Measurements from ENCODE around the gene CNTNAP5.

The CNTNAP5 gene

DNA sequence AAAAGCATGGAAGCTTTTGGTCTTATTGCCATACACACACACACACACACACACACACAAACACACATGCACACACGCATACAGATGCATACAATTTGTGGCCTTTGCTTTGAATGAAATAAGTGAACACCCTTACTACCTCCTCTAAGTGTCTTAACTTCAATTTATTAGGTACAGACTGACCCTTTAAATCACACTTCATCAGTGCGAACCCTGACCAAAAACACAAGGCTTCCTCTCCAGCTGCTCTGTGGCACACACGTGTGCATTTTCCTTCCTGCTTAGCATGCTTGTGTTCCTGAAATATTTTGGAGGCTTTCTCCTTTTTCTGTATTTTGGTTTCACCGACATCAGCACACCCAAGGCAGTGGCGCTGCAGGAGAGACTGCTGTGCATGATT is 96.0 kb downstream of the CNTNAP5 start:
- Histone ChIP-seq H3K9ac (ENCODE audit: low read depth, low read length) (no peak overlapping the region), H3K27me3 (ENCODE audit: control insufficient read depth, insufficient read depth, low read length) (no peaks in the 10 kb centered on the region), H3K4me3 (ENCODE audit: low read length) (no peak overlapping the region), H3K36me3 (ENCODE audit: insufficient read depth, low read length) (no peaks in the 10 kb centered on the region), H3K9me3 (replicated peaks; ENCODE audit: low read length) (peaks cover 14% of the 10 kb centered on the region), H3K4me2 (ENCODE audit: low read length) (no peak overlapping the region), H3K4me1 (ENCODE audit: control insufficient read depth, insufficient read depth, low read length) (no peaks in the 10 kb centered on the region)

DNA sequence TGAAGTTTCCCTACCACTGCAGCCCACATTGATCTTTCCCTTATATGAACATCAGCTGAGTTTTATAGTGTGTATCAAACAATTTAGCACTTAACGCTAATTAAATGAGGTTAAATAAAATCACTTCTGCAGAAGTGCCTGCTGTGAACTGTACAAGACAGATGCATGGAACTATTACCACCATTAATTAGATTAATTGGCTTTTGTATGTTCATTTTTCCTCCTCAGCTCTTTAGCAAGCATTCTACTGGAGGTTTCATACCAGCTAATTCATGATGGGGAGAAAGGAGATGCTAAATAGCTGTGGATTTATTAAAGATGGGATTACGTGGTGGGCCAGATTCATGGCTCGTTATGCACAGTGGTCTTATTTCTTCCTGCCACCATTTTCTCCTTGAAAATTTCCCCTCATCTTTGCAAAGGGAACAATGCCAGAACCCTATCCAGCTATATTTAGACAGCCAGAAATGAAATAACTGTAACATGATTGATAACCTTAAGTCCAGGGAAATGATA is 96.7 kb downstream of the CNTNAP5 start:
- no peaks in the 10 kb centered on the region for H3K4me1 ChIP-seq (ENCODE audit: control insufficient read depth, insufficient read depth, low read length)
- peaks cover 14% of the 10 kb centered on the region for H3K9me3 ChIP-seq (replicated peaks; ENCODE audit: low read length)
- H3K36me3 ChIP-seq (ENCODE audit: insufficient read depth, low read length) = no peaks in the 10 kb centered on the region
- no peak overlapping the region for H3K4me2 ChIP-seq (ENCODE audit: low read length)
- no peaks in the 10 kb centered on the region for H3K27me3 ChIP-seq (ENCODE audit: control insufficient read depth, insufficient read depth, low read length)
- H3K9ac ChIP-seq (ENCODE audit: low read depth, low read length) = no peak overlapping the region
- no peak overlapping the region for H3K4me3 ChIP-seq (ENCODE audit: low read length)

DNA sequence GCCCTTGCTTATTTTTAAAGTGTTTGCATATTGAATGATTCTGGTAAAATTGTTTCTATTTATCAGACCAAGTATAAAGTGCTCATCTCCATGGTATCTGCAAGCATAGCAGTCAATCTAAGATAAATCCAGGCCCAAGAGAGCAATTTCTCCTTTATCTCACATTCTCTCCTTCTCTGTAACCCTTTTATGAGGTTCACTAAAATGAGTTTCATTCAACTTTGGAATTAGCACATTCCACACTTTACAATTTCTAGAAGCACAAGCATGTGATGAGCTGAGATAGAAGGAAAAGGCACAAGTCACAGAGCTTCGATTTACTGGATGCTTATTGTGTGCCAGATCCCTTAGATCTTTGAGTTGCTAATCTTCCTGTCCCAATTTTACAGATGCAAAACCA is 97.3 kb downstream of the CNTNAP5 start:
- Histone ChIP-seq H3K9me3 (replicated peaks; ENCODE audit: low read length) (peaks cover 14% of the 10 kb centered on the region), H3K9ac (ENCODE audit: low read depth, low read length) (no peak overlapping the region), H3K36me3 (ENCODE audit: insufficient read depth, low read length) (no peaks in the 10 kb centered on the region), H3K4me3 (ENCODE audit: low read length) (no peak overlapping the region), H3K4me2 (ENCODE audit: low read length) (no peak overlapping the region), H3K27me3 (ENCODE audit: control insufficient read depth, insufficient read depth, low read length) (no peaks in the 10 kb centered on the region), H3K4me1 (ENCODE audit: control insufficient read depth, insufficient read depth, low read length) (no peaks in the 10 kb centered on the region)

DNA sequence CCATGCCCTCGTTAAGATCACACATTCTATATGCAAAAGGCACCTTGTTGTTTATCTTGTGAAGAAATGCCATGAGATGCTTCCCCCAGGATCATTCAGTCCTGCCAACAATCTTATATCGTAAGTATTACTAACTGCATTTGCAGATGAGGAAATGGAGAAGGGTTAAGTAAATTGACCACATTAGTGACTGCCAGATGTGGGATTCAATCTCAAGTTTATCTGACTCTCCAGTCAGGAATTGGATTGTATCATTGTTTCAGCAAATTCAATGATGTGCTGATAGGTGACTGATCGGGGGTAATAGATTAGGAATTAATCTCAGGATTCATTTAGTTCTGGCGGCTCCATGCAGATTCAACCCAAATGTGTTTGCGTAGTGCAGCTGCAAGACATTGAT is 106.2 kb downstream of the CNTNAP5 start:
- H3K27me3 ChIP-seq (ENCODE audit: control insufficient read depth, insufficient read depth, low read length) = no peaks in the 10 kb centered on the region
- no peak overlapping the region for H3K9ac ChIP-seq (ENCODE audit: low read depth, low read length)
- no peaks in the 10 kb centered on the region for H3K4me1 ChIP-seq (ENCODE audit: control insufficient read depth, insufficient read depth, low read length)
- no peak overlapping the region for H3K4me2 ChIP-seq (ENCODE audit: low read length)
- no peaks in the 10 kb centered on the region for H3K36me3 ChIP-seq (ENCODE audit: insufficient read depth, low read length)
- peaks cover 4% of the 10 kb centered on the region for H3K9me3 ChIP-seq (replicated peaks; ENCODE audit: low read length)
- H3K4me3 ChIP-seq (ENCODE audit: low read length) = no peak overlapping the region

DNA sequence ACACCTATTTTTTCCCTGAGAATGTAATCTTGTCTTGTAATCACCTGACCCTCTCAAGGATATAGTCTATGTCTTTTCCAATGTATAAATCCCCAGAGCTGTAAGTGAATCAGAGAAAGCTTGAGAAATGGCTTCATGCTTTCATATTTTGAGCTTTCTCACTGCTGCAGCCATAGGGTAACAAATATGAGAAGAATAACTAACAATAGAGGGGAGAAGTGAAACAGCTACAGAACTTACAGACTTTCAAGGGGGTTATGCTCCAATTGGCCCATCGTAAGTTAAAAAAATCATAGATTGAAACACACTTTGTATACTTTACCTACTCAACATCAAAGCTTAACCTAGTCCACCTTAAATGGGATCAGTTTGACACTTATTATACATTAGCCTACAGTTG is 111.0 kb downstream of the CNTNAP5 start:
- Histone ChIP-seq H3K27me3 (ENCODE audit: control insufficient read depth, insufficient read depth, low read length) (no peaks in the 10 kb centered on the region), H3K36me3 (ENCODE audit: insufficient read depth, low read length) (no peaks in the 10 kb centered on the region), H3K4me1 (ENCODE audit: control insufficient read depth, insufficient read depth, low read length) (no peaks in the 10 kb centered on the region), H3K9me3 (replicated peaks; ENCODE audit: low read length) (peaks cover 10% of the 10 kb centered on the region), H3K9ac (ENCODE audit: low read depth, low read length) (no peak overlapping the region), H3K4me3 (ENCODE audit: low read length) (no peak overlapping the region), H3K4me2 (ENCODE audit: low read length) (no peak overlapping the region)

DNA sequence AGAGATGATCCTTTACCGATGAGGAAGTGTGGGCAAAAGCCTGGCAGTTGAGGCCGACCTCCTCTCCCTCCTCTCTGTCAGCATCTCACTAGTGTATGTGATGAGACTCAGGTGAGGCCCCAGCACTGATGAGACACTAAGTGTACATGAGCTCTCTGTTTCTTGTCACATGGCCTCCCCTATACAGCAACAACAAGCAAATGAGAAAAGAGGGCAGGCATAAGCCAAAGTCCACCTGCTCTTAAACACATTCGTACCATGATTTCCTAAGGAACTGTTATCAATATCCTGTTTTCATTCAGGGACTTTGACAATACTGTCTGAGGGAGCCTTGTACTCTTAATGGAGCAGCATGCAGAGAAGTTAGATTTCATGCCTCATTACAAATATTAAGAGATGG is 113.0 kb downstream of the CNTNAP5 start:
- no peak overlapping the region for H3K9ac ChIP-seq (ENCODE audit: low read depth, low read length)
- no peaks in the 10 kb centered on the region for H3K27me3 ChIP-seq (ENCODE audit: control insufficient read depth, insufficient read depth, low read length)
- peaks cover 6% of the 10 kb centered on the region for H3K9me3 ChIP-seq (replicated peaks; ENCODE audit: low read length)
- no peaks in the 10 kb centered on the region for H3K4me1 ChIP-seq (ENCODE audit: control insufficient read depth, insufficient read depth, low read length)
- no peaks in the 10 kb centered on the region for H3K36me3 ChIP-seq (ENCODE audit: insufficient read depth, low read length)
- H3K4me3 ChIP-seq (ENCODE audit: low read length) = no peak overlapping the region
- H3K4me2 ChIP-seq (ENCODE audit: low read length) = no peak overlapping the region

DNA sequence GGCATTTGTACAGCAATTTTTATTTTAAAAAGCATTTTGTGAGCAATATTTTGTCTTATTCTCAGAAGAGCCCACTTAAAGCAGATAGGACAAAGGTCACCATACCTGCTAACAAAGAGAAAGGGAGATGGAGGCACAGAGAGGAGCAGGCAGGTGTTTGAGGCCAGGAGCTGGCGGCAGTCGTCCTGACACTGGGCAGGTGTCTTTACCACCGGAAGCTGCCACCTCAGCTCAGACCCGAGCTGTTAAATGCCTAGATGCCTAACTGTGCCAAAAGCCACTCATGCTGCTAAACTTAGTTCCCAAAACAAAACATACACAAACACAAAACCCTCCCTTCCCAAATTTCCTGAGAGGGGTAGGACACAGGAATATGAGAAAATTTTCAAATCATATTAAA is 120.9 kb downstream of the CNTNAP5 start:
- Histone ChIP-seq H3K9ac (ENCODE audit: low read depth, low read length) (no peak overlapping the region), H3K4me1 (ENCODE audit: control insufficient read depth, insufficient read depth, low read length) (no peaks in the 10 kb centered on the region), H3K27me3 (ENCODE audit: control insufficient read depth, insufficient read depth, low read length) (no peaks in the 10 kb centered on the region), H3K36me3 (ENCODE audit: insufficient read depth, low read length) (no peaks in the 10 kb centered on the region), H3K9me3 (replicated peaks; ENCODE audit: low read length) (peaks cover 4% of the 10 kb centered on the region), H3K4me2 (ENCODE audit: low read length) (no peak overlapping the region), H3K4me3 (ENCODE audit: low read length) (no peak overlapping the region)

DNA sequence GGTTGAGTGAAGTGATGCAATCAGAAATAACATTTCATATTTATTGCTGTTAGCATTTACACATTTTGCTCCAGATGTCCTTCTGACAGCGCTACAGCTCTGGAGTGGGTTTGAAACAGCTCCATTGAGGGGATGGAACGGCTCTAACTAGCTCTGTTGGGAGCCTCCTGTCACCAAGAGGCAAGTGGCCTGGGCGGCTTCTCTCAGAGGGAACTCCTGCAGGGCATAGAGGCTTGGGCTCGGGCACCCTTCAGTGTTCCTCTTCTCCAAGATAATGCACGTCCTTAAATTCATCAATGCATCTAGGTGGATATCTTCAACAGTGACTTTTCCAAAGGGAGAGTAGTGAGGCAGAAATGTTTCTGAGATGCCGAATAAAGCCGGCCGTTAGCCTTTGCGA is 122.5 kb downstream of the CNTNAP5 start:
- no peaks in the 10 kb centered on the region for H3K36me3 ChIP-seq (ENCODE audit: insufficient read depth, low read length)
- peaks cover 4% of the 10 kb centered on the region for H3K9me3 ChIP-seq (replicated peaks; ENCODE audit: low read length)
- no peak overlapping the region for H3K4me3 ChIP-seq (ENCODE audit: low read length)
- H3K4me2 ChIP-seq (ENCODE audit: low read length) = no peak overlapping the region
- no peaks in the 10 kb centered on the region for H3K27me3 ChIP-seq (ENCODE audit: control insufficient read depth, insufficient read depth, low read length)
- H3K9ac ChIP-seq (ENCODE audit: low read depth, low read length) = no peak overlapping the region
- H3K4me1 ChIP-seq (ENCODE audit: control insufficient read depth, insufficient read depth, low read length) = no peaks in the 10 kb centered on the region

DNA sequence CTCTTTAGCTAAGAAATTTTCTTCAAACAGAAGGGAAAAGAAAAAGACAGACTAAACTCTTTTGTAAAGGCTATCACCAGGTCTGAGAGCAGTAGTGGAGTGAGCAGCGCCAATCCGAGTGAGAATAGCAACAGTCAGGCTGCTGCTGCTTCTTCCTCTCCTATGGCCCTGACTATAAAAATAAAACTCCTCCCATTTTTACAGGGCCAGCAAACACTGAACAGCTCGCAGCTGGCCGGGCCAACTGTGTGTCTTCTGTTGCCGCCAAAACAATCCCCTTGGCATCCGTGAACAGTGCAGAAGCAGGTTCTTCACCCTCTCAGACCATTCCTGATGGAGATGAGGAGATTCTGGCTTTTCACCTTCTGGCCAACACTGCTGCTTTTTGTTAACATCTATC is 124.5 kb downstream of the CNTNAP5 start:
- Histone ChIP-seq H3K4me2 (ENCODE audit: low read length) (no peak overlapping the region), H3K36me3 (ENCODE audit: insufficient read depth, low read length) (no peaks in the 10 kb centered on the region), H3K4me1 (ENCODE audit: control insufficient read depth, insufficient read depth, low read length) (no peaks in the 10 kb centered on the region), H3K27me3 (ENCODE audit: control insufficient read depth, insufficient read depth, low read length) (no peaks in the 10 kb centered on the region), H3K9ac (ENCODE audit: low read depth, low read length) (no peak overlapping the region), H3K9me3 (replicated peaks; ENCODE audit: low read length) (peaks cover 4% of the 10 kb centered on the region), H3K4me3 (ENCODE audit: low read length) (no peak overlapping the region)

DNA sequence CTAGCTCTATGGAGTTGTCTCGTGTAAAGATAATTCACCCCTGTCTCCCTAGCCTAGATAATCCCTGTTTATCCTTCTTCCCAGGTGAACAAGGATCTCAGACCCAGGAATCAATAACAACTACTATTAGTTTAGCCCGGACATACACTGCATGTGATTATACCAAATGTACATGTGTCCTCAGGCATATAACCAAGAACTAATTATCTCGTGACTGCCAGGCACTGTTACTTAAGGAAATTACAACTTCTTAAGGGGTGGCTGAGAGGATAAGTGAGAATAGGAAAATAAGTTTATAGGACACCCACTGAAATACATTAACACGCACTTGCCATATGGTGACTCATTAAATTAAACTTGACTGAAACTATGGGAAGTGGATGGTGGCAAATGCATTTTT is 126.6 kb downstream of the CNTNAP5 start:
- Histone ChIP-seq H3K9ac (ENCODE audit: low read depth, low read length) (no peak overlapping the region), H3K4me3 (ENCODE audit: low read length) (no peak overlapping the region), H3K4me2 (ENCODE audit: low read length) (no peak overlapping the region), H3K4me1 (ENCODE audit: control insufficient read depth, insufficient read depth, low read length) (no peaks in the 10 kb centered on the region), H3K27me3 (ENCODE audit: control insufficient read depth, insufficient read depth, low read length) (no peaks in the 10 kb centered on the region), H3K36me3 (ENCODE audit: insufficient read depth, low read length) (no peaks in the 10 kb centered on the region), H3K9me3 (replicated peaks; ENCODE audit: low read length) (peaks cover 4% of the 10 kb centered on the region)

DNA sequence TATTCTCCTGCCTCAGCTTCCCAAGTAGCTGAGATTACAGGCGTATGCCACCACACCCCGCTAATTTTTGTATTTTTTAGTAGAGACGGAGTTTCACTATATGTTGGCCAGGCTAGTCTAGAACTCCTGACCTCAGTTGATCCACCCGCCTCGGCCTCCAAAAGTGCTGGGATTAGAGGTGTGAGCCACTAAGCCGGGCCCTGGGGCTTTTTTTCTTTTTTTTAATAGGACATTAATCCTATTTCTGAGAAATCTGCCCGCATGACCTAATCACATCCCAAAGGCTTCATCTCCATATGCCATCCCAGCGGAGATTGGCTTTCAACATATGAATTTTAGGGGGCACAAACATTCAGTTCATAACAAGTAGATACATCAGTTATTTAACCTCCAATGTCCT is 128.6 kb downstream of the CNTNAP5 start:
- no peaks in the 10 kb centered on the region for H3K36me3 ChIP-seq (ENCODE audit: insufficient read depth, low read length)
- no peaks in the 10 kb centered on the region for H3K4me1 ChIP-seq (ENCODE audit: control insufficient read depth, insufficient read depth, low read length)
- H3K9me3 ChIP-seq (replicated peaks; ENCODE audit: low read length) = peaks cover 4% of the 10 kb centered on the region
- H3K4me2 ChIP-seq (ENCODE audit: low read length) = no peak overlapping the region
- no peaks in the 10 kb centered on the region for H3K27me3 ChIP-seq (ENCODE audit: control insufficient read depth, insufficient read depth, low read length)
- H3K9ac ChIP-seq (ENCODE audit: low read depth, low read length) = no peak overlapping the region
- no peak overlapping the region for H3K4me3 ChIP-seq (ENCODE audit: low read length)

DNA sequence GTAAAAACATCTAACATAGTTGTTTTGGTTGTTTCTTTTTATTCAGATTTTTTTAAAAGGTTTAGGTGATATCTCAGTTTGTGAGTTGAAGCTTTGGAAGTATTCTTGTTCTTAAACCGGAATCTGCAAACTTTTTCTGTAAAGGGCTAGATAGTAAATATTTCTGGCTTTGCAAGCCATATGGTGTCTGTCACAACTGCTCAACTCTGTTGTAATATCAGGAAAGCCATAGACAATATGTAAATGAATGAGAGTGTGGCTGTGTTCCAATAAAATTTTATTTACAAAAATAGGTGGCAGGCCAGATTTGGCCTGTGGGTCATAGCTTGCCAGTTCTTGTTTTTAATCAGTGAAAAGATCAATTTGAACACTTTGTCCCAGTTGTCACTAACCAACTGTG is 134.1 kb downstream of the CNTNAP5 start:
- Histone ChIP-seq H3K36me3 (ENCODE audit: insufficient read depth, low read length) (no peaks in the 10 kb centered on the region), H3K9me3 (replicated peaks; ENCODE audit: low read length) (no peaks in the 10 kb centered on the region), H3K4me1 (ENCODE audit: control insufficient read depth, insufficient read depth, low read length) (no peaks in the 10 kb centered on the region), H3K4me3 (ENCODE audit: low read length) (no peak overlapping the region), H3K27me3 (ENCODE audit: control insufficient read depth, insufficient read depth, low read length) (no peaks in the 10 kb centered on the region), H3K4me2 (ENCODE audit: low read length) (no peak overlapping the region), H3K9ac (ENCODE audit: low read depth, low read length) (no peak overlapping the region)
